HepG2 (cell line): ENCODE results near the gene MAPRE3. TPM values are rescaled to one million over a fixed set of nuclear protein-coding genes. Genes with fewer than 3 reads are reported as not detected.

Source experiments
- ATF7 ChIP-seq, 2 experiments: fragments of 450-650 bp in 1 of 2; sonication (generic) in 1 of 2; formaldehyde crosslinking in 1 of 2; IDR thresholded peaks; 2 replicates each; pipeline versions ENCODE4 v1.4.0 to v1.6.1; 2016 to 2020; ENCODE audit warnings: antibody characterized with exemption in 1 of 2, mild to moderate bottlenecking in 1 of 2, missing genetic modification reagents in 1 of 2
- FLYWCH1 ChIP-seq: sonication (generic); formaldehyde crosslinking; IDR thresholded peaks from 2 replicates; pipeline ENCODE4 v1.8.1; 2023; ENCODE audit warnings: mild to moderate bottlenecking, missing genetic modification reagents
- GFI1 ChIP-seq: sonication (generic); formaldehyde crosslinking; IDR thresholded peaks from 2 replicates; pipeline ENCODE4 v1.5.0; 2020; ENCODE audit warnings: missing genetic modification reagents, mild to moderate bottlenecking, borderline replicate concordance
- HNRNPUL1 ChIP-seq: fragments of 200-400 bp; formaldehyde crosslinking; IDR thresholded peaks from 2 replicates; pipeline ENCODE4 v1.6.1; 2017; ENCODE audit warnings: low read depth, mild to moderate bottlenecking, low read length, moderate library complexity
- KDM2A ChIP-seq: sonication (generic); formaldehyde crosslinking; IDR thresholded peaks from 2 replicates; pipeline ENCODE4 v1.4.0; 2020; ENCODE audit warnings: low read depth, missing genetic modification reagents, borderline replicate concordance
- KDM4B ChIP-seq: sonication (generic); formaldehyde crosslinking; IDR thresholded peaks from 2 replicates; pipeline ENCODE4 v1.4.0; 2020; ENCODE audit warnings: missing genetic modification reagents
- KLF11 ChIP-seq: IDR thresholded peaks from 2 replicates; pipeline ENCODE4 v1.6.1; 2016; ENCODE audit warnings: missing compliant biosample characterization
- TMF1 ChIP-seq: sonication (generic); formaldehyde crosslinking; IDR thresholded peaks from 2 replicates; pipeline ENCODE4 v1.8.1; 2022; ENCODE audit warnings: low read depth, missing genetic modification reagents
- ZBTB14 ChIP-seq: sonication (generic); formaldehyde crosslinking; IDR thresholded peaks from 2 replicates; pipeline ENCODE4 v1.4.0; 2020; ENCODE audit warnings: missing genetic modification reagents
- ZFP36L2 ChIP-seq: sonication (generic); formaldehyde crosslinking; IDR thresholded peaks from 2 replicates; pipeline ENCODE4 v1.4.0; 2020; ENCODE audit warnings: missing genetic modification reagents
- ZNF224 ChIP-seq: sonication (generic); formaldehyde crosslinking; IDR thresholded peaks from 2 replicates; pipeline ENCODE4 v1.5.0; 2020; ENCODE audit warnings: mild to moderate bottlenecking, missing genetic modification reagents
- ZNF282 ChIP-seq: fragments of 450-650 bp; IDR thresholded peaks from 2 replicates; pipeline ENCODE4 v1.6.1; 2018; ENCODE audit not compliant: partially characterized antibody
- ZNF639 ChIP-seq: conservative IDR thresholded peaks from 2 replicates; pipeline ENCODE4 v1.6.1; 2018; ENCODE audit warnings: missing genetic modification reagents
- ZNF737 ChIP-seq: sonication (generic); formaldehyde crosslinking; IDR thresholded peaks from 2 replicates; pipeline ENCODE4 v1.5.0; 2020; ENCODE audit warnings: missing genetic modification reagents, mild to moderate bottlenecking, borderline replicate concordance
- ZNF75D ChIP-seq: sonication (generic); formaldehyde crosslinking; IDR thresholded peaks from 2 replicates; pipeline ENCODE4 v1.8.1; 2023; ENCODE audit warnings: missing genetic modification reagents, mild to moderate bottlenecking, borderline replicate concordance
- polyA plus RNA-seq, 8 experiments: library from polyadenylated mRNA; depleted of rRNA in 3 of 8; stranded (reverse) in 7 of 8; unstranded in 1 of 8; fragments of >200 nt; fragmentation: Illumina TruSeq in 4 of 8; extraction: Trizol in 4 of 8; gene quantifications; 2 replicates each; pipeline versions ENCODE4 v1.2.1 to v1.2.3, GENCODE V29; 2011 to 2016; ENCODE audit warnings: low read depth in 4 of 8, missing spikeins in 1 of 8, mixed read lengths in 1 of 8; ENCODE audit not compliant: insufficient read depth in 1 of 8
- total RNA-seq, 5 experiments: library from RNA; depleted of rRNA; stranded (reverse); fragments of >200 nt; fragmentation: Illumina TruSeq; extraction: Trizol; gene quantifications; 2 replicates each; pipeline ENCODE4 v1.2.3, GENCODE V29; 2016; ENCODE audit warnings: low read depth in 1 of 5
- TF ChIP-seq, protein P1 (sequence below): sonication (generic); formaldehyde crosslinking; IDR thresholded peaks from 2 replicates; pipeline ENCODE4 v1.4.0; 2020; ENCODE audit warnings: missing genetic modification reagents, mild to moderate bottlenecking, borderline replicate concordance
- TF ChIP-seq, protein P2 (sequence below): sonication (generic); formaldehyde crosslinking; IDR thresholded peaks from 2 replicates; pipeline ENCODE4 v1.5.0; 2020; ENCODE audit warnings: mild to moderate bottlenecking, missing genetic modification reagents, borderline replicate concordance
- TF ChIP-seq, protein P3 (sequence below): sonication (generic); formaldehyde crosslinking; IDR thresholded peaks from 2 replicates; pipeline ENCODE4 v1.4.0; 2020; ENCODE audit warnings: low read depth, missing genetic modification reagents

The MAPRE3 gene
- total and polyA plus RNA-seq, 2 of the 13 experiments (the other 11 are each of a cell fraction or from before 2014, with no cell fraction given), result 0.31 to 0.91 TPM

- TF ChIP-seq KDM4B (peak; percentile 32; the same call in 1 of the 2 replicates), GFI1 (CRISPR knock-in tag) (peak; percentile 72), ATF7 (IDR thresholded peaks at IDR 0.05) (no peak), ATF7 (CRISPR knock-in tag; IDR thresholded peaks at IDR 0.05) (no peak), ZBTB14 (CRISPR knock-in tag) (peak; percentile 99), ZNF737 (CRISPR knock-in tag) (no peak), ZNF75D (CRISPR knock-in tag) (no peak), HNRNPUL1 (no peak), FLYWCH1 (CRISPR knock-in tag) (no peak), ZNF282 (no peak), KDM2A (CRISPR knock-in tag) (peak; percentile 91), ZNF639 (peak; percentile 66; the same call in 1 of the 2 replicates), KLF11 (CRISPR knock-in tag) (no peak), TMF1 (CRISPR knock-in tag) (peak; percentile 27; the same call in 1 of the 2 replicates), ZNF224 (CRISPR knock-in tag) (no peak), ZFP36L2 (CRISPR knock-in tag) (no peak)
- TF ChIP-seq, protein P1, sequence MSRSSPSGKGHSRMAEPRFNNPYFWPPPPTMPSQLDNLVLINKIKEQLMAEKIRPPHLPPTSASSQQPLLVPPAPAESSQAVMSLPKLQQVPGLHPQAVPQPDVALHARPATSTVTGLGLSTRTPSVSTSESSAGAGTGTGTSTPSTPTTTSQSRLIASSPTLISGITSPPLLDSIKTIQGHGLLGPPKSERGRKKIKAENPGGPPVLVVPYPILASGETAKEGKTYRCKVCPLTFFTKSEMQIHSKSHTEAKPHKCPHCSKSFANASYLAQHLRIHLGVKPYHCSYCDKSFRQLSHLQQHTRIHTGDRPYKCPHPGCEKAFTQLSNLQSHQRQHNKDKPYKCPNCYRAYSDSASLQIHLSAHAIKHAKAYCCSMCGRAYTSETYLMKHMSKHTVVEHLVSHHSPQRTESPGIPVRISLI, result no peak
- TF ChIP-seq, protein P2, sequence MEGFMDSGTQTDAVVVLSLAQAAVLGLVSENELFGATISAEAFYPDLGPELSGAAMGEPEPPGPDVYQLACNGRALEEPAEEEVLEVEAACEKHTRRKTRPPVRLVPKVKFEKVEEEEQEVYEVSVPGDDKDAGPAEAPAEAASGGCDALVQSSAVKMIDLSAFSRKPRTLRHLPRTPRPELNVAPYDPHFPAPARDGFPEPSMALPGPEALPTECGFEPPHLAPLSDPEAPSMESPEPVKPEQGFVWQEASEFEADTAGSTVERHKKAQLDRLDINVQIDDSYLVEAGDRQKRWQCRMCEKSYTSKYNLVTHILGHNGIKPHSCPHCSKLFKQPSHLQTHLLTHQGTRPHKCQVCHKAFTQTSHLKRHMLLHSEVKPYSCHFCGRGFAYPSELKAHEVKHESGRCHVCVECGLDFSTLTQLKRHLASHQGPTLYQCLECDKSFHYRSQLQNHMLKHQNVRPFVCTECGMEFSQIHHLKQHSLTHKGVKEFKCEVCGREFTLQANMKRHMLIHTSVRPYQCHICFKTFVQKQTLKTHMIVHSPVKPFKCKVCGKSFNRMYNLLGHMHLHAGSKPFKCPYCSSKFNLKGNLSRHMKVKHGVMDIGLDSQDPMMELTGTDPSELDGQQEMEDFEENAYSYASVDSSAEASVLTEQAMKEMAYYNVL (CRISPR knock-in tag), result peak; percentile 50; the same call in 1 of the 2 replicates
- TF ChIP-seq, protein P3, sequence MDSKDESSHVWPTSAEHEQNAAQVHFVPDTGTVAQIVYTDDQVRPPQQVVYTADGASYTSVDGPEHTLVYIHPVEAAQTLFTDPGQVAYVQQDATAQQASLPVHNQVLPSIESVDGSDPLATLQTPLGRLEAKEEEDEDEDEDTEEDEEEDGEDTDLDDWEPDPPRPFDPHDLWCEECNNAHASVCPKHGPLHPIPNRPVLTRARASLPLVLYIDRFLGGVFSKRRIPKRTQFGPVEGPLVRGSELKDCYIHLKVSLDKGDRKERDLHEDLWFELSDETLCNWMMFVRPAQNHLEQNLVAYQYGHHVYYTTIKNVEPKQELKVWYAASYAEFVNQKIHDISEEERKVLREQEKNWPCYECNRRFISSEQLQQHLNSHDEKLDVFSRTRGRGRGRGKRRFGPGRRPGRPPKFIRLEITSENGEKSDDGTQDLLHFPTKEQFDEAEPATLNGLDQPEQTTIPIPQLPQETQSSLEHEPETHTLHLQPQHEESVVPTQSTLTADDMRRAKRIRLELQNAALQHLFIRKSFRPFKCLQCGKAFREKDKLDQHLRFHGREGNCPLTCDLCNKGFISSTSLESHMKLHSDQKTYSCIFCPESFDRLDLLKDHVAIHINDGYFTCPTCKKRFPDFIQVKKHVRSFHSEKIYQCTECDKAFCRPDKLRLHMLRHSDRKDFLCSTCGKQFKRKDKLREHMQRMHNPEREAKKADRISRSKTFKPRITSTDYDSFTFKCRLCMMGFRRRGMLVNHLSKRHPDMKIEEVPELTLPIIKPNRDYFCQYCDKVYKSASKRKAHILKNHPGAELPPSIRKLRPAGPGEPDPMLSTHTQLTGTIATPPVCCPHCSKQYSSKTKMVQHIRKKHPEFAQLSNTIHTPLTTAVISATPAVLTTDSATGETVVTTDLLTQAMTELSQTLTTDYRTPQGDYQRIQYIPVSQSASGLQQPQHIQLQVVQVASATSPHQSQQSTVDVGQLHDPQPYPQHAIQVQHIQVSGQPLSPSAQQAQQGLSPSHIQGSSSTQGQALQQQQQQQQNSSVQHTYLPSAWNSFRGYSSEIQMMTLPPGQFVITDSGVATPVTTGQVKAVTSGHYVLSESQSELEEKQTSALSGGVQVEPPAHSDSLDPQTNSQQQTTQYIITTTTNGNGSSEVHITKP (CRISPR knock-in tag), result no peak
Measured at GRCh38 chr2:27032495-27033252, 62.2 kb downstream of the MAPRE3 start, which contains the start of gene TMEM214 (continued).
